ENCODE measurements around the gene INPP5E.

DNA sequence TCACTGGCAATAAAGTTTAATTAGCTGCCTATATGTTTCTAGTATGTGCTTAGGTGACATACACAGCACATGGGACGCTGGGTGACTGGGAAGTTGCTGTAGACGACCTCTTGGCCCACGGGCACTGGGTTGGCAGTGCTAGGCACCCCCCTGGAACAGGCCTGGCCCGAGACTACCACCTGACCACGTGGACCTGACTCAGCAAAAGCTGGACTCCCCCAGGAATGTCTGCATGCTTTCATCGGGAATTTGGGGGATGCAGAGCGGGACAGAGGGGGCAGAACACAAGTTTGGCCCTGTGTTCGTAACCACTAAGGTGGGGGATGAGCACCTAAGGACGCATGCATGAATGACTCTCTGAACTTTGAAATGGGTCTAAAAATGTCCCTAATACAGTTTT, 16.6 kb upstream of the INPP5E start:
- TF ChIP-seq POLR2A (IDR thresholded peaks at IDR 0.05): no peak
- TF ChIP-seq, protein P1, sequence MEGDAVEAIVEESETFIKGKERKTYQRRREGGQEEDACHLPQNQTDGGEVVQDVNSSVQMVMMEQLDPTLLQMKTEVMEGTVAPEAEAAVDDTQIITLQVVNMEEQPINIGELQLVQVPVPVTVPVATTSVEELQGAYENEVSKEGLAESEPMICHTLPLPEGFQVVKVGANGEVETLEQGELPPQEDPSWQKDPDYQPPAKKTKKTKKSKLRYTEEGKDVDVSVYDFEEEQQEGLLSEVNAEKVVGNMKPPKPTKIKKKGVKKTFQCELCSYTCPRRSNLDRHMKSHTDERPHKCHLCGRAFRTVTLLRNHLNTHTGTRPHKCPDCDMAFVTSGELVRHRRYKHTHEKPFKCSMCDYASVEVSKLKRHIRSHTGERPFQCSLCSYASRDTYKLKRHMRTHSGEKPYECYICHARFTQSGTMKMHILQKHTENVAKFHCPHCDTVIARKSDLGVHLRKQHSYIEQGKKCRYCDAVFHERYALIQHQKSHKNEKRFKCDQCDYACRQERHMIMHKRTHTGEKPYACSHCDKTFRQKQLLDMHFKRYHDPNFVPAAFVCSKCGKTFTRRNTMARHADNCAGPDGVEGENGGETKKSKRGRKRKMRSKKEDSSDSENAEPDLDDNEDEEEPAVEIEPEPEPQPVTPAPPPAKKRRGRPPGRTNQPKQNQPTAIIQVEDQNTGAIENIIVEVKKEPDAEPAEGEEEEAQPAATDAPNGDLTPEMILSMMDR (IDR thresholded peaks at IDR 0.05): no peak

Data from vagina (tissue), 2 donors.